ENCODE results near the gene ANXA2R. TPM values are rescaled to one million over a fixed set of nuclear protein-coding genes. Genes with fewer than 3 reads are reported as not detected.

ANXA2R gene
- total and polyA plus RNA-seq, 2 of the 13 experiments (the other 11 are each of a cell fraction or from before 2014, with no cell fraction given): 0.95 to 1.3 TPM

GRCh38 chr5:43000111-43000840 lies 39.8 kb downstream of the ANXA2R start (continued):
- TF ChIP-seq SMYD3 (CRISPR knock-in tag; IDR thresholded peaks at IDR 0.05) (no peak), ZNF839 (CRISPR knock-in tag; IDR thresholded peaks at IDR 0.05; ENCODE audit: borderline replicate concordance) (no peak), SP2 (CRISPR knock-in tag; IDR thresholded peaks at IDR 0.05) (no peak), KAT8 (CRISPR knock-in tag; IDR thresholded peaks at IDR 0.05) (no peak), ZNF333 (CRISPR knock-in tag; IDR thresholded peaks at IDR 0.05; ENCODE audit: borderline replicate concordance) (peak; percentile 55; the same call in 1 of the 2 replicates), ZNF747 (CRISPR knock-in tag; IDR thresholded peaks at IDR 0.05; ENCODE audit: borderline replicate concordance) (no peak), HNRNPL (IDR thresholded peaks at IDR 0.05; ENCODE audit: low read depth, low read length) (no peak), ZNF205 (CRISPR knock-in tag; IDR thresholded peaks at IDR 0.05) (no peak), TCF12 (IDR thresholded peaks at IDR 0.05) (no peak), TCF12 (CRISPR knock-in tag; IDR thresholded peaks at IDR 0.05) (no peak), ZNF567 (CRISPR knock-in tag; IDR thresholded peaks at IDR 0.05; ENCODE audit: borderline replicate concordance) (no peak), REL (CRISPR knock-in tag; conservative IDR thresholded peaks at IDR 0.05) (no peak), CSRNP2 (CRISPR knock-in tag; conservative IDR thresholded peaks at IDR 0.05; ENCODE audit: low read depth) (no peak), TRIM22 (IDR thresholded peaks at IDR 0.05) (no peak), ZNF496 (CRISPR knock-in tag; IDR thresholded peaks at IDR 0.05; ENCODE audit: insufficient replicate concordance) (no peak), ZNF768 (CRISPR knock-in tag; IDR thresholded peaks at IDR 0.05) (no peak), RNF219 (CRISPR knock-in tag; IDR thresholded peaks at IDR 0.05) (no peak), ZNF253 (CRISPR knock-in tag; IDR thresholded peaks at IDR 0.05; ENCODE audit: borderline replicate concordance) (no peak), NR2F1 (CRISPR knock-in tag; IDR thresholded peaks at IDR 0.05) (no peak), SETDB1 (CRISPR knock-in tag; IDR thresholded peaks at IDR 0.05; ENCODE audit: borderline replicate concordance) (no peak)
- TF ChIP-seq, protein P1, sequence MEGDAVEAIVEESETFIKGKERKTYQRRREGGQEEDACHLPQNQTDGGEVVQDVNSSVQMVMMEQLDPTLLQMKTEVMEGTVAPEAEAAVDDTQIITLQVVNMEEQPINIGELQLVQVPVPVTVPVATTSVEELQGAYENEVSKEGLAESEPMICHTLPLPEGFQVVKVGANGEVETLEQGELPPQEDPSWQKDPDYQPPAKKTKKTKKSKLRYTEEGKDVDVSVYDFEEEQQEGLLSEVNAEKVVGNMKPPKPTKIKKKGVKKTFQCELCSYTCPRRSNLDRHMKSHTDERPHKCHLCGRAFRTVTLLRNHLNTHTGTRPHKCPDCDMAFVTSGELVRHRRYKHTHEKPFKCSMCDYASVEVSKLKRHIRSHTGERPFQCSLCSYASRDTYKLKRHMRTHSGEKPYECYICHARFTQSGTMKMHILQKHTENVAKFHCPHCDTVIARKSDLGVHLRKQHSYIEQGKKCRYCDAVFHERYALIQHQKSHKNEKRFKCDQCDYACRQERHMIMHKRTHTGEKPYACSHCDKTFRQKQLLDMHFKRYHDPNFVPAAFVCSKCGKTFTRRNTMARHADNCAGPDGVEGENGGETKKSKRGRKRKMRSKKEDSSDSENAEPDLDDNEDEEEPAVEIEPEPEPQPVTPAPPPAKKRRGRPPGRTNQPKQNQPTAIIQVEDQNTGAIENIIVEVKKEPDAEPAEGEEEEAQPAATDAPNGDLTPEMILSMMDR (CRISPR knock-in tag; IDR thresholded peaks at IDR 0.05): peak; percentile 14; the same call in 1 of the 2 replicates
- TF ChIP-seq, protein P2, sequence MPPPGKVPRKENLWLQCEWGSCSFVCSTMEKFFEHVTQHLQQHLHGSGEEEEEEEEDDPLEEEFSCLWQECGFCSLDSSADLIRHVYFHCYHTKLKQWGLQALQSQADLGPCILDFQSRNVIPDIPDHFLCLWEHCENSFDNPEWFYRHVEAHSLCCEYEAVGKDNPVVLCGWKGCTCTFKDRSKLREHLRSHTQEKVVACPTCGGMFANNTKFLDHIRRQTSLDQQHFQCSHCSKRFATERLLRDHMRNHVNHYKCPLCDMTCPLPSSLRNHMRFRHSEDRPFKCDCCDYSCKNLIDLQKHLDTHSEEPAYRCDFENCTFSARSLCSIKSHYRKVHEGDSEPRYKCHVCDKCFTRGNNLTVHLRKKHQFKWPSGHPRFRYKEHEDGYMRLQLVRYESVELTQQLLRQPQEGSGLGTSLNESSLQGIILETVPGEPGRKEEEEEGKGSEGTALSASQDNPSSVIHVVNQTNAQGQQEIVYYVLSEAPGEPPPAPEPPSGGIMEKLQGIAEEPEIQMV (CRISPR knock-in tag; IDR thresholded peaks at IDR 0.05; ENCODE audit: low read depth): no peak
